Fibroblast of lung (primary cell): Measurements from ENCODE around the gene SLC27A1. TPM values are rescaled to one million over a fixed set of nuclear protein-coding genes. Genes with fewer than 3 reads are reported as not detected.
A peak's percentile ranks its signal among the peaks of the same experiment; 100 is the strongest.
"Not testable (repeated sequence)": the region's sequence is repeated elsewhere in the genome, so short reads cannot be mapped to it uniquely, and the experiment has no call there.

Experiments
- DNase-seq, 2 donors: peaks; one replicate each; pipeline versions ENCODE4 v3.0.0 to v3.0.0-alpha.2; 2010; ENCODE audit warnings: low read depth in 2 of 2
- H2AFZ ChIP-seq: 2 replicates; pipeline ENCODE4 v1.5.1; 2012; ENCODE audit warnings: low read length, control low read depth, inconsistent platforms
- H3K27ac ChIP-seq: 2 replicates; pipeline ENCODE4 v1.5.1; 2011; ENCODE audit warnings: low read length, control low read depth; ENCODE audit not compliant: insufficient read depth
- H3K27me3 ChIP-seq: 2 replicates; pipeline ENCODE4 v1.5.1; 2011; ENCODE audit warnings: mild to moderate bottlenecking, low read length; ENCODE audit not compliant: control insufficient read depth, insufficient read depth
- H3K36me3 ChIP-seq: 2 replicates; pipeline ENCODE4 v1.5.1; 2011; ENCODE audit warnings: low read length; ENCODE audit not compliant: control insufficient read depth, insufficient read depth
- H3K4me1 ChIP-seq: 2 replicates; pipeline ENCODE4 v1.5.1; 2011; ENCODE audit warnings: low read length; ENCODE audit not compliant: control insufficient read depth, insufficient read depth; ENCODE audit errors: extremely low read depth
- H3K4me2 ChIP-seq: 2 replicates; pipeline ENCODE4 v1.5.1; 2011; ENCODE audit warnings: low read length, control low read depth; ENCODE audit not compliant: insufficient read depth; ENCODE audit errors: extremely low read depth
- H3K4me3 ChIP-seq, 4 experiments: fragments of 200-600 bp in 1 of 4; sonication (generic) in 1 of 4; replicated peaks in 1 of 4; 2 replicates each; pipeline ENCODE4 v1.5.1; 2011 to 2016; ENCODE audit warnings: low read length in 4 of 4, low read depth in 3 of 4, mild to moderate bottlenecking in 3 of 4, control low read depth in 2 of 4, inconsistent platforms in 1 of 4, mixed read lengths in 1 of 4; ENCODE audit not compliant: insufficient read depth in 1 of 4; ENCODE audit errors: control extremely low read depth in 1 of 4
- H3K79me2 ChIP-seq: 2 replicates; pipeline ENCODE4 v1.5.1; 2012; ENCODE audit warnings: mild to moderate bottlenecking, low read length, inconsistent platforms; ENCODE audit not compliant: control insufficient read depth, insufficient read depth
- H3K9ac ChIP-seq: 2 replicates; pipeline ENCODE4 v1.5.1; 2011; ENCODE audit warnings: mild to moderate bottlenecking, low read length, control low read depth; ENCODE audit not compliant: insufficient read depth
- H3K9me3 ChIP-seq: 2 replicates; pipeline ENCODE4 v1.5.1; 2012; ENCODE audit warnings: low read depth, low read length; ENCODE audit not compliant: control insufficient read depth, insufficient read depth
- H4K20me1 ChIP-seq: 2 replicates; pipeline ENCODE4 v1.5.1; 2011; ENCODE audit warnings: low read length; ENCODE audit not compliant: control insufficient read depth, insufficient read depth; ENCODE audit errors: extremely low read depth
- CTCF ChIP-seq, 2 donors: IDR thresholded peaks in 1 of 2; conservative IDR thresholded peaks in 1 of 2; 1 replicate in 1 of 2; 2 replicates in 1 of 2; pipeline ENCODE4 v1.5.1; 2011 to 2012; ENCODE audit warnings: low read length in 2 of 2, control low read depth in 1 of 2, inconsistent platforms in 1 of 2, low read depth in 1 of 2, mild to moderate bottlenecking in 1 of 2
- EZH2 ChIP-seq: IDR thresholded peaks from 2 replicates; pipeline ENCODE4 v1.5.1; 2012; ENCODE audit warnings: low read length, control low read depth, mild to moderate bottlenecking; ENCODE audit errors: missing control alignments
- polyA plus RNA-seq, 2 donors: library from polyadenylated mRNA; depleted of rRNA in 1 of 2; stranded (reverse) in 1 of 2; unstranded in 1 of 2; fragments of >200 nt; gene quantifications; 2 replicates each; pipeline ENCODE4 v1.2.1, GENCODE V29; 2011 to 2012; ENCODE audit warnings: missing spikeins in 1 of 2
- total RNA-seq: library from RNA; depleted of rRNA; stranded (reverse); fragments of >200 nt; gene quantifications from 2 replicates; pipeline ENCODE4 v1.2.1, GENCODE V29; 2014

SLC27A1 gene
- total and polyA plus RNA-seq, 2 donors (not counting 1 experiment from before 2014, with no cell fraction given): 4.0 to 25.3 TPM

GRCh38 chr19:17473041-17473440 is 2.7 kb downstream of the SLC27A1 start:
- Histone ChIP-seq H3K9me3 (no peaks in the 10 kb centered on the region), H3K27ac (no peak overlapping the region), H2AFZ (no peak overlapping the region), H3K36me3 (no peaks in the 10 kb centered on the region), H3K4me2 (no peak overlapping the region), H3K9ac (no peak overlapping the region), H3K4me3 (no peak overlapping the region), H3K4me1 (peaks cover 11% of the 10 kb centered on the region), H3K27me3 (no peaks in the 10 kb centered on the region), H3K79me2 (no peaks in the 10 kb centered on the region), H4K20me1 (no peaks in the 10 kb centered on the region)
- DNase-seq: peak; percentile 77 to 87
- TF ChIP-seq EZH2 (no peak), CTCF (conservative IDR thresholded peaks at IDR 0.05 in 1 of 2, IDR thresholded peaks at IDR 0.05 in 1 of 2; ENCODE audit: low read depth in 1 of 2, low read length in 2 of 2) (no peak)

GRCh38 chr19:17475011-17475540 is 4.8 kb downstream of the SLC27A1 start:
- H3K27ac ChIP-seq, H4K20me1 ChIP-seq: not testable (repeated sequence)

GRCh38 chr19:17475541-17476115 is 5.3 kb downstream of the SLC27A1 start:
- H4K20me1 ChIP-seq: no peaks in the 10 kb centered on the region
- peaks cover 8% of the 10 kb centered on the region for H3K4me1 ChIP-seq
- DNase-seq: peak; percentile 42 to 75
- H3K27ac ChIP-seq: no peak overlapping the region
- no peaks in the 10 kb centered on the region for H3K36me3 ChIP-seq
- H3K27me3 ChIP-seq: no peaks in the 10 kb centered on the region
- TF ChIP-seq CTCF (conservative IDR thresholded peaks at IDR 0.05 in 1 of 2, IDR thresholded peaks at IDR 0.05 in 1 of 2; ENCODE audit: low read depth in 1 of 2, low read length in 2 of 2) (no peak), EZH2 (no peak)
- H3K9me3 ChIP-seq: no peaks in the 10 kb centered on the region
- no peak overlapping the region for H2AFZ ChIP-seq
- H3K9ac ChIP-seq: no peak overlapping the region
- H3K79me2 ChIP-seq: no peaks in the 10 kb centered on the region
- no peak overlapping the region for H3K4me2 ChIP-seq
- no peak overlapping the region for H3K4me3 ChIP-seq

More at GRCh38 chr19:17475011-17475540, 4.8 kb downstream of the SLC27A1 start:
- H3K4me3 ChIP-seq, H3K36me3 ChIP-seq, H3K27me3 ChIP-seq, H3K4me2 ChIP-seq, H3K9me3 ChIP-seq, H3K9ac ChIP-seq, H3K79me2 ChIP-seq, H2AFZ ChIP-seq, H3K4me1 ChIP-seq, DNase-seq: not testable (repeated sequence)
